Esophagus muscularis mucosa (tissue), 4 donors: ENCODE data around the gene PGAM2. TPM values are rescaled to one million over a fixed set of nuclear protein-coding genes. Genes with fewer than 3 reads are reported as not detected.

Experiments used
- DNase-seq: peaks from one replicate; pipeline ENCODE4 v3.0.0-alpha.2; 2017; ENCODE audit errors: extremely low spot score
- H3K27ac ChIP-seq, 4 donors: fragments of 200-600 bp; sonication (generic); replicated peaks in 1 of 4; 1 replicate in 3 of 4; 2 replicates in 1 of 4; pipeline ENCODE4 v1.5.1; 2016 to 2019; ENCODE audit warnings: mild to moderate bottlenecking in 1 of 4
- H3K27me3 ChIP-seq, 4 donors: fragments of 200-600 bp; sonication (generic); one replicate each; pipeline versions ENCODE4 v1.5.1 to v1.6.0; 2016 to 2019
- H3K36me3 ChIP-seq, 4 donors: fragments of 200-600 bp; sonication (generic); one replicate each; pipeline ENCODE4 v1.5.1; 2016 to 2019
- H3K4me1 ChIP-seq, 4 donors: fragments of 200-600 bp; sonication (generic); one replicate each; pipeline ENCODE4 v1.5.1; 2016 to 2019
- H3K4me3 ChIP-seq, 4 donors: fragments of 200-600 bp; sonication (generic); 1 replicate in 2 of 4; 2 replicates in 2 of 4; pipeline ENCODE4 v1.5.1; 2016 to 2019; ENCODE audit warnings: mild to moderate bottlenecking in 4 of 4, moderate library complexity in 1 of 4
- H3K9me3 ChIP-seq, 4 donors: fragments of 200-600 bp; sonication (generic); 1 replicate in 3 of 4; 2 replicates in 1 of 4; pipeline ENCODE4 v1.5.1; 2016 to 2019
- CTCF ChIP-seq, 3 experiments: fragments of 200-600 bp in 2 of 3; fragments of 450-650 bp in 1 of 3; sonication (generic) in 2 of 3; IDR thresholded peaks; one replicate each; pipeline ENCODE4 v1.5.1; 2017 to 2019; ENCODE audit warnings: antibody characterized with exemption in 3 of 3, mild to moderate bottlenecking in 2 of 3, moderate library complexity in 1 of 3
- EP300 ChIP-seq: sonication (generic); formaldehyde crosslinking; IDR thresholded peaks from one replicate; pipeline ENCODE4 v1.6.1; 2017; ENCODE audit warnings: antibody characterized with exemption
- POLR2A ChIP-seq: fragments of 450-650 bp; IDR thresholded peaks from one replicate; pipeline ENCODE4 v1.6.1; 2017; ENCODE audit warnings: antibody characterized with exemption, moderate library complexity, mild to moderate bottlenecking, low read depth
- POLR2AphosphoS5 ChIP-seq, 2 donors: sonication (generic); formaldehyde crosslinking; IDR thresholded peaks; one replicate each; pipeline ENCODE4 v1.6.1; 2017; ENCODE audit warnings: antibody characterized with exemption in 2 of 2
- WGBS: methylation state at CpG from one replicate; pipeline ENCODE4 v1.1.5; 2018; 5-methylcytosine and 5-hydroxymethylcytosine counted together
- intact Hi-C: fragments of 100-400 bp; cut with DNase I; formaldehyde crosslinking; loops from one replicate; pipeline ENCODE4 v1.15.1; 2023
- total RNA-seq, 4 donors: library from RNA; depleted of rRNA; stranded (reverse); fragments of >200 nt; gene quantifications; one replicate each; pipeline versions ENCODE4 v1.1.0 to v1.2.1, GENCODE V29; 2016

PGAM2 gene
- total RNA-seq, 4 donors from 2014 or later, result 0.52 to 1.8 (median 0.66) TPM; not detected in 1

GRCh38 chr7:44051611-44052220, 13.7 kb downstream of the PGAM2 start:
- intact Hi-C loops, result no loop called here
- Histone ChIP-seq H3K36me3 (peaks cover 30 to 90% (median 69%) of the 10 kb centered on the region in 4 donors), H3K27me3 (no peaks in the 10 kb centered on the region), H3K4me3 (no peak overlapping the region), H3K9me3 (no peaks in the 10 kb centered on the region), H3K4me1 (peaks cover 16 to 53% (median 18%) of the 10 kb centered on the region in 4 donors), H3K27ac (no peak overlapping the region)
- TF ChIP-seq POLR2AphosphoS5 (IDR thresholded peaks at IDR 0.05) (no peak), EP300 (no peak), CTCF (IDR thresholded peaks at IDR 0.05) (no peak), POLR2A (no peak)
- DNase-seq, result no peak
- WGBS, result 97% methylated on average over 5 of the region's 5 CpGs

- TF ChIP-seq POLR2AphosphoS5 (IDR thresholded peaks at IDR 0.05), result no peak
- TF ChIP-seq POLR2A, result no peak
- no peak for TF ChIP-seq CTCF (IDR thresholded peaks at IDR 0.05)
- no peak for TF ChIP-seq EP300
- DNase-seq, result no peak
- intact Hi-C loops, result no loop called here
- Histone ChIP-seq H3K27ac (no peak overlapping the region), H3K27me3 (no peaks in the 10 kb centered on the region), H3K4me3 (no peak overlapping the region), H3K36me3 (peaks cover 24 to 90% (median 68%) of the 10 kb centered on the region in 4 donors), H3K9me3 (no peaks in the 10 kb centered on the region), H3K4me1 (peaks cover 22 to 59% (median 25%) of the 10 kb centered on the region in 4 donors)
- WGBS, result 79% methylated on average over 7 of the region's 8 CpGs
These were observed 14.3 kb downstream of the PGAM2 start for GRCh38 chr7:44050915-44051560.

GRCh38 chr7:44050121-44050914, 15.0 kb downstream of the PGAM2 start:
- TF ChIP-seq EP300 (no peak), CTCF (IDR thresholded peaks at IDR 0.05) (no peak), POLR2A (no peak), POLR2AphosphoS5 (IDR thresholded peaks at IDR 0.05) (no peak)
- Histone ChIP-seq H3K4me1 (peaks cover 28 to 67% (median 32%) of the 10 kb centered on the region in 4 donors), H3K36me3 (peaks cover 24 to 84% (median 65%) of the 10 kb centered on the region in 4 donors), H3K4me3 (no peak overlapping the region), H3K27me3 (no peaks in the 10 kb centered on the region), H3K27ac (no peak overlapping the region), H3K9me3 (no peaks in the 10 kb centered on the region)
- WGBS, result 89% methylated on average over 11 of the region's 14 CpGs
- DNase-seq, result no peak
- intact Hi-C loops, result no loop called here

- peaks cover 36 to 80% (median 43%) of the 10 kb centered on the region in 4 donors for H3K4me1 ChIP-seq
- no peak for DNase-seq
- no peak overlapping the region for H3K4me3 ChIP-seq
- intact Hi-C loops, result no loop called here
- TF ChIP-seq POLR2AphosphoS5 (IDR thresholded peaks at IDR 0.05), result no peak
- no peak for TF ChIP-seq EP300
- no peak for TF ChIP-seq POLR2A
- TF ChIP-seq CTCF (IDR thresholded peaks at IDR 0.05), result no peak
- no peaks in the 10 kb centered on the region for H3K27me3 ChIP-seq
- H3K9me3 ChIP-seq, result no peaks in the 10 kb centered on the region
- peaks cover 23 to 63% (median 45%) of the 10 kb centered on the region in 4 donors for H3K36me3 ChIP-seq
- H3K27ac ChIP-seq, result no peak overlapping the region
- 83% methylated on average over 7 of the region's 7 CpGs for WGBS
These were observed 17.2 kb downstream of the PGAM2 start for GRCh38 chr7:44048031-44048795.
